GM23248 (cell line): Measurements from ENCODE around the gene WNK4. TPM values are rescaled to one million over a fixed set of nuclear protein-coding genes. Genes with fewer than 3 reads are reported as not detected.
"Not testable (repeated sequence)": the region's sequence is repeated elsewhere in the genome, so short reads cannot be mapped to it uniquely, and the experiment has no call there.

ENCODE experiments used
- DNase-seq: peaks from one replicate; pipeline ENCODE4 v3.0.0-alpha.2; 2015
- H2AFZ ChIP-seq: fragments of 200-600 bp; sonication (generic); 2 replicates; pipeline ENCODE4 v1.6.1; 2016; ENCODE audit warnings: antibody characterized with exemption
- H3F3A ChIP-seq: fragments of 200-600 bp; sonication (generic); 2 replicates; pipeline ENCODE4 v1.6.1; 2016; ENCODE audit warnings: mild to moderate bottlenecking, antibody characterized with exemption, mixed run types; ENCODE audit not compliant: insufficient read depth
- H3K27ac ChIP-seq: fragments of 200-600 bp; sonication (generic); 2 replicates; pipeline ENCODE4 v1.5.1; 2016; ENCODE audit warnings: mild to moderate bottlenecking
- H3K27me3 ChIP-seq: fragments of 200-600 bp; sonication (generic); replicated peaks from 2 replicates; pipeline ENCODE4 v1.6.1; 2016; ENCODE audit warnings: mild to moderate bottlenecking; ENCODE audit not compliant: insufficient read depth
- H3K36me3 ChIP-seq: fragments of 200-600 bp; sonication (generic); 2 replicates; pipeline ENCODE4 v1.6.1; 2016; ENCODE audit warnings: low read depth, mild to moderate bottlenecking
- H3K4me1 ChIP-seq: fragments of 200-600 bp; sonication (generic); 2 replicates; pipeline ENCODE4 v1.6.1; 2016; ENCODE audit warnings: mild to moderate bottlenecking; ENCODE audit not compliant: insufficient read depth
- H3K4me2 ChIP-seq: fragments of 200-600 bp; sonication (generic); one replicate; pipeline ENCODE4 v1.6.1; 2016; ENCODE audit warnings: mild to moderate bottlenecking; ENCODE audit not compliant: unreplicated experiment
- H3K4me3 ChIP-seq: fragments of 200-600 bp; sonication (generic); 2 replicates; pipeline ENCODE4 v1.5.1; 2016; ENCODE audit warnings: mild to moderate bottlenecking
- H3K79me2 ChIP-seq: fragments of 200-600 bp; sonication (generic); 2 replicates; pipeline ENCODE4 v1.6.1; 2016; ENCODE audit warnings: mild to moderate bottlenecking; ENCODE audit not compliant: insufficient read depth
- H3K9ac ChIP-seq: fragments of 200-600 bp; sonication (generic); 2 replicates; pipeline ENCODE4 v1.6.1; 2016; ENCODE audit warnings: mild to moderate bottlenecking
- H3K9me2 ChIP-seq: fragments of 200-600 bp; sonication (generic); 2 replicates; pipeline ENCODE4 v1.6.1; 2016; ENCODE audit warnings: mixed run types, mild to moderate bottlenecking, moderate library complexity; ENCODE audit not compliant: insufficient read depth
- H3K9me3 ChIP-seq: fragments of 200-600 bp; sonication (generic); one replicate; pipeline ENCODE4 v1.6.1; 2017; ENCODE audit warnings: low read depth
- H4K20me1 ChIP-seq: fragments of 200-600 bp; sonication (generic); 2 replicates; pipeline ENCODE4 v1.6.0; 2016; ENCODE audit not compliant: insufficient read depth
- EZH2 ChIP-seq: fragments of 200-600 bp; sonication (generic); IDR thresholded peaks from 2 replicates; pipeline ENCODE4 v1.6.1; 2018; ENCODE audit warnings: antibody characterized with exemption, mild to moderate bottlenecking; ENCODE audit not compliant: insufficient read depth, poor library complexity, severe bottlenecking
- EZH2phosphoT487 ChIP-seq: fragments of 200-600 bp; sonication (generic); IDR thresholded peaks from 2 replicates; pipeline ENCODE4 v1.6.1; 2018; ENCODE audit warnings: antibody characterized with exemption, moderate library complexity, mild to moderate bottlenecking, low read depth; ENCODE audit not compliant: insufficient read depth
- WGBS, 2 experiments: methylation state at CpG; one replicate each; pipeline ENCODE4 v1.1.6; 2015 to 2017; ENCODE audit warnings: low lambda C conversion rate in 2 of 2, low coverage in 1 of 2; ENCODE audit errors: missing lambda C conversion rate in 2 of 2; 5-methylcytosine and 5-hydroxymethylcytosine counted together
- in situ Hi-C: fragments of 300-500 bp; cut with MboI; formaldehyde crosslinking; loops from 2 replicates; pipeline ENCODE4 v1.15.0; 2020
- polyA plus RNA-seq: library from polyadenylated mRNA; unstranded; fragments of >200 nt; fragmentation: Nextera tagmentation; extraction: Ambion mirVana; gene quantifications from 2 replicates; pipeline ENCODE4 v1.2.1, GENCODE V29; 2016
- total RNA-seq: library from RNA; depleted of rRNA; stranded (reverse); fragments of >200 nt; shearing (Covaris generic); gene quantifications from 2 replicates; pipeline ENCODE4 v1.2.3, GENCODE V29; 2014; rRNA removed

The WNK4 gene
- 3.0 and 3.4 TPM in 2 replicates for total RNA-seq
- polyA plus RNA-seq, result 11.4 and 12.6 TPM in 2 replicates

DNA sequence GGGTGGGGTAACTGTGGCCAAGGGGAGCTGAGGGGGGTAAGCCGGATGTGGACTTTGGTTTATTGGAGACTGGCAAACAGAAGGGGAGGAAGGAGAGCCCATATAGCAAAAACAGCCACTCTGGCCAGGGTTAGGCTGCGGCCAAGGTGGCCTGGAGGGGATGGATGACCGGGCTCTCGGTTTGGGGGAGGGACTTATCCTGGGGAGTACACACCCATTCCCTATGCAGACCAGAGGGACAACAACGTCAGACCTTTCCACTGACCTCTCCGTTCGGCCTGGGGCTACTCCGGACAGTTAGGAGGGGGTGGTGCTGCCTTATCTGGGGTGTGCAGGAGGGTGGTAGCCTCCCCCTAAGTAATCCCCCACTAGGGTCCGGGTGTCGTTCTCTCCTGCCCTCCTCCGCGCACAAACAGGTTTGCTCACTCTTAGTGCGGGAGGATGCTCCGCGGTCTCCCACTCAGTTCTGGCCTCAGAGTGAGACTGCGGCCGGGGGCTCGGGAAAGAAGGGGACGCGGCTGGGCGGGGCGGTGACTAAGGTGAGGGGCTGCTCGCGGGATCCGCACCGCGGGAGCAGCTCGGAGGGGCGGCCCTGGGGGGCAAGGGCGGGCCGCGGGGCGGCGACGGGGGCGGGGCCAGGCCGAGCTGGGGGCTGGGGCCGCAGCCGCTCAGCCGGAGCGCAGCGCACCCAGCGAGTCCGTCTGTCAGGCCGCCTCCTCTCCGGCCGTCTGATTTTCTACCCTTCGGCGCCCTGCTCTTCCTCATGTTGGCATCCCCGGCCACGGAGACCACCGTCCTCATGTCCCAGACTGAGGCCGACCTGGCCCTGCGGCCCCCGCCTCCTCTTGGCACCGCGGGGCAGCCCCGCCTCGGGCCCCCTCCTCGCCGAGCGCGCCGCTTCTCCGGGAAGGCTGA, at the start of gene WNK4:
Gene WNK4 (plus strand): TSS at position 675 of the 915 bp plus-strand sequence. CDS start 89 bp downstream, at position 764.
- Histone ChIP-seq H4K20me1 (no peaks in the 10 kb centered on the region), H3K79me2 (peaks cover 27% of the 10 kb centered on the region), H3K4me2 (peak within 1 kb of the TSS; percentile 94), H3K9me3 (no peaks in the 10 kb centered on the region), H3K4me3 (peak within 1 kb of the TSS; percentile 85), H2AFZ (peak within 1 kb of the TSS; percentile 65), H3K9me2 (no peaks in the 10 kb centered on the region), H3F3A (peaks cover 16% of the 10 kb centered on the region; the same call in 1 of the 2 replicates), H3K27me3 (no peaks in the 10 kb centered on the region), H3K9ac (peak within 1 kb of the TSS; percentile 76), H3K4me1 (peaks cover 24% of the 10 kb centered on the region), H3K36me3 (peaks cover 7% of the 10 kb centered on the region; the same call in 1 of the 2 replicates), H3K27ac (peak within 1 kb of the TSS; percentile 40)
- no peak for TF ChIP-seq EZH2
- TF ChIP-seq EZH2phosphoT487, result no peak
- in situ Hi-C loops, result no loop called here
- 5 to 9% methylated on average over 27 to 51 of the region's 65 CpGs for WGBS, 2 experiments
- peak; percentile 67 for DNase-seq

- H3K79me2 ChIP-seq, result peaks cover 87% of the 10 kb centered on the region
- H3K9ac ChIP-seq, result no peak overlapping the region
- 55 to 63% methylated on average over 1 of the region's 1 CpG for WGBS, 2 experiments
- H3K27ac ChIP-seq, result no peak overlapping the region
- no peak overlapping the region for H2AFZ ChIP-seq
- no peak overlapping the region for H3K4me3 ChIP-seq
- H4K20me1 ChIP-seq, result no peaks in the 10 kb centered on the region
- no peaks in the 10 kb centered on the region for H3F3A ChIP-seq
- no peaks in the 10 kb centered on the region for H3K9me2 ChIP-seq
- H3K4me1 ChIP-seq, result peaks cover 8% of the 10 kb centered on the region
- H3K9me3 ChIP-seq, result no peaks in the 10 kb centered on the region
- TF ChIP-seq EZH2 (no peak), EZH2phosphoT487 (no peak)
- no peak for DNase-seq
- H3K27me3 ChIP-seq, result no peaks in the 10 kb centered on the region
- no peak overlapping the region for H3K4me2 ChIP-seq
- in situ Hi-C loops, result loop anchor here (25.0 kb wide), 1 partner anchor 197 kb away; no protein-coding TSS in a partner anchor
- H3K36me3 ChIP-seq, result no peaks in the 10 kb centered on the region
These were observed 39.7 kb upstream of the WNK4 start for GRCh38 chr17:42740699-42741098.

- not testable (repeated sequence) for H3K4me2 ChIP-seq
These were observed 37.5 kb upstream of the WNK4 start for GRCh38 chr17:42742916-42743315.

GRCh38 chr17:42743595-42744282, 36.7 kb upstream of the WNK4 start:
- no peak for DNase-seq
- in situ Hi-C loops, result loop anchor here (25.0 kb wide), 1 partner anchor 194 kb away; no protein-coding TSS in a partner anchor
- 62 to 63% methylated on average over 10 of the region's 10 CpGs for WGBS, 2 experiments
- no peaks in the 10 kb centered on the region for H4K20me1 ChIP-seq
- peak overlapping the region; percentile 88 for H3K9ac ChIP-seq
- no peak for TF ChIP-seq EZH2phosphoT487
- TF ChIP-seq EZH2, result no peak
- H3K27ac ChIP-seq, result peak overlapping the region; percentile 60
- peak overlapping the region; percentile 77 for H3K4me3 ChIP-seq
- peaks cover 8% of the 10 kb centered on the region for H3K4me1 ChIP-seq
- no peaks in the 10 kb centered on the region for H3F3A ChIP-seq
- peak overlapping the region; percentile 73 for H3K4me2 ChIP-seq
- H3K36me3 ChIP-seq, result no peaks in the 10 kb centered on the region
- no peaks in the 10 kb centered on the region for H3K9me2 ChIP-seq
- H2AFZ ChIP-seq, result peak overlapping the region; percentile 91
- peaks cover 58% of the 10 kb centered on the region for H3K79me2 ChIP-seq
- H3K9me3 ChIP-seq, result no peaks in the 10 kb centered on the region
- no peaks in the 10 kb centered on the region for H3K27me3 ChIP-seq

More at GRCh38 chr17:42742916-42743315, 37.5 kb upstream of the WNK4 start:
- not testable (repeated sequence) for H2AFZ ChIP-seq, H3K9me2 ChIP-seq, DNase-seq, H3F3A ChIP-seq, H3K9me3 ChIP-seq, H3K4me1 ChIP-seq, H3K27ac ChIP-seq, H3K36me3 ChIP-seq, H3K4me3 ChIP-seq, H3K27me3 ChIP-seq, H4K20me1 ChIP-seq, H3K9ac ChIP-seq
- H3K79me2 ChIP-seq, result peaks cover 65% of the 10 kb centered on the region
- 95% methylated on average over 11 of the region's 11 CpGs for WGBS, 2 experiments
- in situ Hi-C loops, result loop anchor here (25.0 kb wide), 1 partner anchor 194 kb away; no protein-coding TSS in a partner anchor
